Cerebellar cortex (tissue), 1 donor: ENCODE results near the gene JAKMIP1.
"Not testable (repeated sequence)": the region's sequence is repeated elsewhere in the genome, so short reads cannot be mapped to it uniquely, and the experiment has no call there.

ENCODE experiments used
- DNase-seq: peaks from one replicate; pipeline ENCODE4 v3.0.0-alpha.2; 2015; ENCODE audit warnings: low spot score

JAKMIP1 gene

DNA sequence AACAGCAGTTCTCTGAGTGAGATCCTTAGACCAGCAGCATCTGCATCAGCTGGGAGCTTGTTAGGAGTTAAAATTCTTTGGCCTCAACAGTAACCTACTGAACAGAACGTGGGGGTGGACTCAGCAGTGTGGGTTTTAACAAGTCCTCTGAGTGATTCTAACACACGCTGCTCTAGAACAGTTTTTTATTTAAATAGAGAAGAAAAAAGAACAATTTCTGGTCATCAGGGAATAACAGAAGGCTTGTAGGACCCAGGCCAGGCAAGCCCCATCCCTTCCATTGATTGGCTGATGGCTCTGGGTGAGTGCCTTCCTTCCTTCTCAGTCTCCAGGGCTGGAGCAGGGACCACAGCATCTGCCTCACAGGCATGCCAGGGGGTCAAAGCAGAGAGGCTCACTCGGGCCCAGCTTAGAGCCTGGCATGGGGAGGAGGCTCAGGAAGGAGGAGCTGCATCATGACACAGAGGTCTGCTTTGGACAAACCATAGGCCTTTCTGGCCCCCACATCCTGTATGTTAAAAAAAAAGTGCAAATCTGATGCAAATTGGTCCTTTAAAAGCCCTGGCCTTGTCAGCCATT, 56.7 kb downstream of the JAKMIP1 start:
- no peak for DNase-seq

DNA sequence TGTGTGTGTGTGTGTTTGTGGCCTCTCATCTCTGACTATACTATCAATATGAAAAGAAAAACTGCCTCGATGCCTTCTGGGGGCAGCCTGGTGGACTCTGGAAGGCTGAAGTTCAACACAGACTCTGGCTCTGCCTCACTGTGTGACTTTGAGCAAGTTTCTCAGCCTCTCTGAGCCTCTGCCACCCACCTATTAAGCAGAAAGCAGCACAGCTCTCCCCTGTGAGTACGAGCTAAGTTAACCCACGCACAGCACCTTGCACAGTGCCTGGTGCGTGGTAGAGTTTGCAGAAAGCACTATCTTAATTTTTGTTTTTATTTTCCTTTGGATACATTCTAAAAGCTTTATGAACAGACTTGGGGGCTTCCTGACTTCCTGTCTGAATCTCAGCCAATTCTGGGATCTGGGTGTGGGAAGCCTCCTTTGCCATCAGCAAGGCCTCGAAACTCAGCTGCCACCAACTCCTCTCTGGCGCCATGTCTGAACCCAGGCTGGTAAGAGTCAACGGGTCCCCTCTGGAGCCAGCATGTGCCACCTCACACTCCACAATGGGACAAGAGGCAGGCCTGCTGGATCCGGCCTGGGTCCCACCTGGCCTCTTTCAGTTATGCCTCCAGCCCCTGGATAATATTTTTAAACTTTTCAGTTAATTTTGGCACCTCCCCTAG, 57.3 kb downstream of the JAKMIP1 start:
- DNase-seq: no peak

DNA sequence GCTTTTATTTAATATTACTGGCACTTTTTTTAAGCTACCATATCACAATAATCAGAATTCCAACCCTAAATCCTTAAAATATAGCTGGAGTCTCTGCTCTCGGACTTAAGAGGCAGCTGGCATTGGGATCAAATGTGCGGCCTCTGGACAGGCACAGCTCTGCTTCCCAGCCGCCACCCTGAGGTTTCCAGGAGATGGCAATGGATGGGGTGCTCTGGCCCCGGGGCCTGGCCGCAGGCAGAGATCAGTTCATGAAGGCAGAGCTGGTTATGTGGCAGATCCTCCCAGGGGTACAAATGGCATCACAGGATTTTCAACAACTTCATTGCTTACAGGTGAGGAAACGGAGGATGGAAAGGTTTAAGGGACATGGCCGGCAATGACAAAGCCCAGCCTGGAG, 57.8 kb downstream of the JAKMIP1 start:
- no peak for DNase-seq

DNA sequence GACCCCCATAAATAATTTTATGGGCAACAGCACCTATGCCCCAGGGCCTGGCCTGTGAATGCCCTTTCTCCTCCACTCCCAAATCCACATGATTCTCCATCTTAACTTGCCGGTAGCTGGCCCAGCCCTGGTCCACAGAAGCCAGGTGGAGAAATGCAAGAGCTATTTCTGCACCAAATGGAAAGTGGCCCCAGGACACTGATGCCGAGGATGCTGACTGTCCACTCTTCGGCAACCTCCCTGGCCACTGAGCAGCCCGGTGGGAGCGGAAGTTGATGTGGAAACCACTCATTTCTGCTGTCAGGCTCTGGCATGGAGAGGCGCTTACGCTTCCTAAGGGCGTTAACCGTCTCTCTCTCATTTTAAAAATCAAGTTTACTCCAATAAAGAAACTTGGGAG, 58.8 kb downstream of the JAKMIP1 start:
- no peak for DNase-seq

DNA sequence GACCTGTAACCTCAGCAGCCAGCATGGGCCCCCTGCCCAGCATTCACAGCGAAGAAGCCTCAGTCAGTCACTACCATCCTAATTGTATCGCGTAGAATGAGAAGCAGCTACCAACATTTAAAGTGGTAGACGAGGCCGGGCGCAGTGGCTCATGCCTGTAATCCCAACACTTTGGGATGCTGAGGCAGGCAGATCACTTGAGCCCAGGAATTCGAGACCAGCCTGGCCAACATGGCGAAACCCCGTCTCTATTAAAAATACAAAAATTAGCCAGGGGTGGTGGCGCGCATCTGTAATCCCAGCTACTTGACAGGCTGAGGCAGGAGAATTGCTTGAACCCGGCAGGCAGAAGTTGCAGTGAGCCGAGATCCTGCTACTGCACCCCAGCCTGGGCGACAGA, 59.3 kb downstream of the JAKMIP1 start:
- not testable (repeated sequence) for DNase-seq

DNA sequence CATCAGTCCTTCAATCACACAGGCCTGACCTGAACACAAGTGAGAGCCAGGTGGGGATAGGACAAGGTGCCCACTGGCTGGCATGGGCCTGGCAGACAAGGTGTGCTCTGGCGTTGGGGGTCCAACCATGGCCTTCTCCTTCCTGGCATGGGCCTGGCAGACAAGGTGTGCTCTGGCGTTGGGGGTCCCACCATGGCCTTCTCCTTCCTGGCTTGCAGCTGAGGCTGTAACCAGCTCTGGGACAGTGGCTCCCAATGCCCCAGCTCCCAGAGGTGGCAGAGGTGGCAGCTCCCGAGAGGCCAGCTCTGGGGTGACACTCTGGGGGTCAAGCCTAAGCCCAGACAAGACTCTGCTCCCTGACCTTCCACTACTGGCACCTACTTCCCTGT, 62.6 kb downstream of the JAKMIP1 start:
- DNase-seq: no peak

DNA sequence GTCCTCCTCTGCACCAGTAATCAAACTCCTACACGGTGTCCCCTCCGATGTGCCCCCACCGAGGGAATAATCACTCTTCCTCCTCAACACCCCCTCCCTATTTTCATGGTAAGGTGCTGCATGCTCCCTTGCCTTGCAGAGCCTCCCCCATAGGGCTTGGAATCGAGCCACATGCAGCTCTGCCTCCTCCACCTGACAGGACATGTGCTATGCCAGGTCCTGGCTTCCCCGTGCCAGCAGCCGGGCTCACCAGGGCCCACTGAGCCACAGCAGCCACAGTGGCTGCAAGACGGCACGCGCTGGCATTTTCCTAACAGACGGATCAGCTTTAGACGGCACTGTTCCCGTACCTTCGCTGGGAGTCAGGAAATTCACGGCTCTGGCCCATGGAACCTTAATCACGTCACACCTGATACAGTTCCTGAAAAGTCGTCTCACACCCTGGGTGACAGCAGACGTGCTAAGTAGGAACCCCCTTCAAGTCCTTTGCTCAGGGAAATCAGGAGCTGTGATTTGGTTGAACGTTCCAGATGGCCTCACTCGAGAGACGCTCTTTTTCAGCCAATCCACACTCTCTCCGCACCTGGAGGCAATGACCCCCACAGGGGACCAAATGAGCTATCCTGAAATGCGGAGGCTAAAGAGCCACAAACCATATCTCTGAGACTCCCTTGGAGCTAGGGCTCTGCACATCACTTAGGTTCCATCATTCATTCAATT, 63.2 kb downstream of the JAKMIP1 start:
- DNase-seq: no peak

DNA sequence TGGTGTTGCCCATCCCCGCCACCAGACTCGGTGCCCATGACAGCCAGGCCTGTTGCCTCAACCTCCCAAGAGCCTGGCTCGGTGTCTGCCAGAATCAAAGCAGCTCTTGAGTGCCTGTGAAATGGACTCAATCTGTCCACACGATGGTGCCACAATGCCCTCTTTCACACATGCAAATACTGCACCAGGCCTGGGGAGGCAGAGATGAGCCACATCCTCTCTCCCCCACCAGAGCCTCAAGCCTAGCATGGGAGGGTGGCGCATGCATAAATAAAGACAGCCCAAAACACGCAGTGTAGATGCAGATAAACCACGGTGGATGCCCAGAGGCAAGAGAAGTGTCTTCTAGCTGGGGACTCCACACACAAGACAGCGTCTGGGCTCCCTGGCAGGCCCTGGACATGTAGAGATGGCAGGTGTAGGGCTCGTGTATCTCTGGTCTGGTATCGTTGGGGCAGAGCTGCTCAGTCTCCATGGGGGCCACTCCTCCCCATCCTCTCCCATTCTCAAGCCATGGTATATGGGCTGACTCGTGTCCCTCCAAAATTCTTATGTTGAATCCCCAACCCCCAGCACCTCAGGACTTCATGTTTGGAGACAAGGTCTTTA, 65.6 kb downstream of the JAKMIP1 start:
- no peak for DNase-seq

DNA sequence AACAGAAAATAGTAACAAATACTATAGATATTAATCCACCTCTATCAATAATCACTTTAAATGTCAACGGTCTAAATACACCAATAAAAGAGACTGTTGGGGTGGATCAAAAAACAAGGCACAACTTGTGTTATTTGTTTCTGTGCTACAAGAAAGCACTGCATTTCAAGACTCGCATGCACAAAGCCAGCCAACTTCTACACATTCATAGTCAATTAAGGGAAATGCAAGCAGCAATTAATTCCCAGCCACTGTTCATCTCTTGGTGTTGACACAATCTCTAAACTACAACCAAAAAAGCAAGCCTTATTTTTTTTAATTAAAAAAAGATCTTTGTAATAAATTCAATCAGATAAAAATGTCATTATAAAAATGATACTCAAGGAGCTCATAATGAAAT, 67.6 kb downstream of the JAKMIP1 start:
- no peak for DNase-seq

DNA sequence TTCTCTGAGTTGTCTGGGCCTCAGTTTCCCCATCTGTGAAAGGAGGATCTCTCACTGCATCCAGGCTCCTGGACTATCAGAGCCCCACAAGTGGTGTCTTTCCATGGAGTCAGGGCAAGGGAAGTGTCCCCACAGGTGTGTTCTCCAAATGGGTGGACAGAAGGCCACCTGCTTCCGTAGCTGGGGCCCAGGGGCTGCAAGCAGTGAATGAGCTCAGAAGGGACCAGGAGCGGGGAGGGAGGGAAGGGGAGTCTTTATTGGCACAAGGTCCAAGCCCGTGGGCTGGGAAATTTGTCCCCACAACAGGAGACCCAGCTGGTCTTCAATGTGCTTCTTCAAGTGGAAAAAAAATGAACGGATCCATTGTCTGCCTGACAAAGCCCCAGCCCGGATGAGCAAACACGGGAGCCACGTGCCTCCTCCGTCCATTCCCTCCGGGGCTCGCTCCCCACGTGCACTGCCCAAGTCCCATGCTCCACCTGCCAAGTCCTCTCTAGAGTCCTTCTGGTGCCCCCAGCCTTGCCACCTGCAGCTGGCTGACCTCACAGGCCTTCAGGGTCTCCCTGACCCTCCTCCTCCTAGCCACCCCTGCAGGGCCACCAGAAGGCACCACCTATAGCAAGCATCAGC, 72.0 kb downstream of the JAKMIP1 start:
- DNase-seq: no peak

DNA sequence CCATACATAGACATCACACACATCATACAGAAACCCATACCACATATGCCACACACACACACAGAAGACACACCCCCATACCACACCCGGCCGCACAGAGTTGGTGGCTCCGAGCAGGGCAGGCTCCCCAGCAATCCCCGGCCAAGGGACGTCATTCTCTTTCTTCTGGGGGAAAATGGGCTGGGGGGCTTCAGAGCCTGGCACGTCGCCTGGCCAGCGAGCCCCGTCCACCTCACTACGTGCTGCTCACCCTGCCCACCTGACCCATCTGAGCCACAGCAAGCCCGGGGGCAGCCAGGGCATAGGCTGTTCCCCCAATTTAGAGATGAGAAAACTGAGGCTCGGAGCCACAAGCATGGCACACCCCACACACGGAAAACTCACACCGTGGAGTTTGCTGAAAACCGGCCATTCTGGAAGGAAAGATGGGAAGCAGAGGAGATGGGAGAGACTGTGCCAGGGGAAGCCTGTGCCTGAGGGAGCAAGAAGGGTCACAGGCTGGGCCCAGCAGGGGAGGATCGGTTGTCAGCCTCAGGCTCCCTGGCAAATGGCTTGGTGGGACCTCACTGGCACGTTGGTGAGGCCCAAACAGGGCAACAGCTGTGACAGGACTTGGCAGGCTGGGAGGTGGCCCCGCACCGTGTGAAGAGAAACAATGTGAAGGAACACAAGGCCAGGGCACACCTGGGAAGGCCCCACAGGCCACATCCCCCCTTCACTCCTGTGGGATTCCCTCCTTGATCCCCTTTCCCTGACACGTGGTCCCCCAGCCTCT, 73.2 kb downstream of the JAKMIP1 start:
- DNase-seq: no peak

DNA sequence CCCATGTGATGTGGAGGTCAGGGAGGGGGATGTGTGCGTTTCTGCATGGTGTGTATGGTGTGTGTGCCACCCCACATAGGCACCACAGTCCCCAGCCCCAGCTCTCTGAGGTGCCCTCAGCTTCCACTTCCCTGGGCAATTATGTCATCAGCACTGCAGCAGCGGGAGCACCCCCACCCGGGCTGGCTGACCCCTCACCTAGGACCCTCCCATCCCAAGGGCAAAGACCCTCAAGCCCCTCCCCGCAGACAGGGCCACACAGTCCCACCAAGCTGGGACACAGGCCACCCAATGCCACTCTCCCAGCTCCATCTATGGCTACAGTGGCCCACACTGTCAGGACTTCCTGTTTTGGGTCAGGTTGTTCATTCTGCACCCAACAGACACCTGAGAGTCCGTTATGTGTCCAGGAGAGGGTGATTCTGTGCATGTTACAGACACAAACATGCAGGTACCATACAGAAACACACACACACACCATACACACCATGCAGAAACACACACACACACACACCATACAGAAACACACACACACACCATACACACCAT, 75.2 kb downstream of the JAKMIP1 start:
- no peak for DNase-seq

DNA sequence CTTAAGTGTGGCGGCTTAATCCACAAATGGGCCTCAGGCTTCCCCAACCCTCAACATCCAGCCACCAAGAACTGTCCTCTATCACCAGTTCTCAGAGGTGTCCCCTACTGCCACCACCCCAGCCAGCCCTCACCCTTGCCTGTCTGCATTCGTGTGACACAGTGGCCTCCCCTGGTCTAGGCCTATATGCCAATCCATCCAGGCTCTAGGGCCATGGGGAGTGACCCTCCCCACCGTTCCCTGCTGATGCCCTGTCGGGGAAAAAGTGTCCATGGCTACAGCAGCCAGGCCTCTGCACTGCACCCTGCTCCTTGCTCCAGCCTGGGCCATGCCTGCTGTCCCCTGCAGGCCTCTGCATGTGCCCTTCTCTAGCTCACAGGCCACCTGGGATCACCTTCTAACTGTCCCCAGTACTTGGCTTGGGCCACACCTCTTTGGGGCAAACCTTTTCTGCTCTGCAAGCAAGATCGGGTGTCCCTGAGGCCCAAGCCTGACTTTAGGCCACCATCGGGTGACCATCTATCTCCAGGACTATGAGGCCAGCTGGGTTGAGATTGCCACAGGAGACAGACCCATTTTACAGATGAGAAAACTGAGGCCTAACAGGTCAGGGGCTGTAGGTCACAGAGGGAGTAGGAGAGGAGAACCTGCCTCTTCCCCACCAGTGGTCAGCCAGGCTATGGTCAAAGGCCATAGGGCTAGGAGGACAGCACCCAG, 75.8 kb downstream of the JAKMIP1 start:
- DNase-seq: no peak

DNA sequence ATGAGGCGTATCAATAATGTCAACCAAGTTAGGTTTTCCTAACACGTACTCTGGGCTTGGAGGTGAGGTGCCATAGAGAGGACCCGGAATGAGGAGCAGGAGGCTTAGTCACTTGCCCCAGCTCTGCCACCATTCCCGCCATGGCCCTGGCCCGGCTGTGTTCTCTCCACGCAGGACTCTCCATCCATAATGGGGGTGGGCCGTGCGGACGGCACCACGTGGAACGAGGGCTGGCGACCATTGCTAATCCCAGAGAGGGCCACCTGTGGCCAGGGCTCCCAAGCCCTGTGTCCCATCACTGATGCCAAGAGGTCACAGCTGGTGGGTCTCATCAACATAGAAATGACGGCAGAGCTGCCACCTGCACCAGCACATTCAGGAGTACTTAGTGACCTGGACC, 76.4 kb downstream of the JAKMIP1 start:
- DNase-seq: no peak

DNA sequence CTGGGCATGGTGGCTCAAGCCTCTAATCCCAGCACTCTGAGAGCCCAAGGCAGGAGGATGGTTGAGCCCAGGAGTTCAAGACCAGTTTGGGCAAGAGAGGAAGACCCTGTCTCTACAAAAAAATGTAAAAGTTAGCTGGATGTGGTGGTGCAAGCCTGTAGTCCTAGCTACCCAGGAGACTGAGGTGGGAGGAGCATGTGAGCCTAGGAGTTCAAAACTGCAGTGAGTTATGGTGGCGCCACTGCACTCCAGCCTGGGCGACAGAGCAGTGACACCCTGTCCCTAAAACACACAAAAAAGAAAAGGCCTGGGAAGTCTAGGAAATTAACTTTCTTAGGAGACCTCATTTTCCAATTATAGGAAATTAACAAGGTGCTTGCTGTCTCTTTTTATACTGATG, 76.8 kb downstream of the JAKMIP1 start:
- DNase-seq: no peak

DNA sequence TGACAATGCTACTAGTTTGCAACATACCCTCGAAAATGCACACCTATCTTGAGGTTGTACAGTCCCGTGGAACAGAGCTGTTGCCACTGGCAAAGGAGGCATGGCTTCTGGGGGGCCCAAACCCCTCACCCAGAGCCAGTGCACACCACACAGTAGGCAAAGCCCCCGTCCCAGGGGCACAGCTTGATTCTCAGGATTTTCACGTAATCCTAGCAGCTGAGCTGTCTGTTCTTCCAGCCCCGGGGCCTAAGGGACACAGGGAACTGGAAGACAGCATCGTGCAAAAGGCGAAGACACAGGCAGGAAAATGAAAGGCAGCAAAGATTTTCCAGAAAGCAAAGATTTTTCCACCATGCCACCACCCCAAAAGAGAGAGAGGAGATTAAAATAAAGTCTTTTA, 77.2 kb downstream of the JAKMIP1 start:
- no peak for DNase-seq

DNA sequence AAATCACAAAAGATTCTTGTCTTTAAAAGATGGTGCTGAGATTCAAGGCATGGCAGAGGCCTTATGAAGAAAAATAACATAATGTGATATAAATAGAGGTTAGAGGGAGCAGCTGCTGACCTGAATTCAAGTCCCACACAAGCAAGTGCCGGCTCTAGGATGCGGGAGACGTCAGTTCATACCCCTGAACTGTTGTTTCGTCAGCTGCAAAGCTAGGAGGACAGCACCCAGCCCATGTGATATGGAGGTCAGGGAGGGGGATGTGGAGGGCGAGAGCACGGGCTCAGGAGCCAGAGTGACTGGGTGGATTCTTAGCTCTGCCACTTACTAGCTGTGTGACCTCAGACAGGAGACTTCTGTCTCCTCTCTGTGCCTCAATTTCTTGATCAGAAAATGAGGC, 77.9 kb downstream of the JAKMIP1 start:
- DNase-seq: no peak

DNA sequence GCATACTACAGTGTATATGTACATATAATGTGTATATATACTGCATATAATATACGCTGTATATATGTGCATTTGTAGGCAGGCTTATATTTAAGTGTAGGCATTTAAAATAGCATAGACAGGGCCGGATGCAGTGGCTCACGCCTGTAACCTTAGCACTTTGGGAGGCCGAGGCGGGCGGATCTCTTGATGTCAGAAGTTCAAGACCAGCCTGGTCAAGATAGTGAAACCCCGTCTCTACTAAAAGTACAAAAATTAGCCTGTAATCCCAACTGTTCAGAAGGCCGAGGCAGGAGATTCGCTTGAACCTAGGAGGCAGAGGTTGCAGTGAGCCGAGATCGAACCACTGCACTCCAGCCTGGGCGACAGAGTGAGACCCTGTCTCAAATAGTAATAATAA, 78.4 kb downstream of the JAKMIP1 start:
- no peak for DNase-seq

DNA sequence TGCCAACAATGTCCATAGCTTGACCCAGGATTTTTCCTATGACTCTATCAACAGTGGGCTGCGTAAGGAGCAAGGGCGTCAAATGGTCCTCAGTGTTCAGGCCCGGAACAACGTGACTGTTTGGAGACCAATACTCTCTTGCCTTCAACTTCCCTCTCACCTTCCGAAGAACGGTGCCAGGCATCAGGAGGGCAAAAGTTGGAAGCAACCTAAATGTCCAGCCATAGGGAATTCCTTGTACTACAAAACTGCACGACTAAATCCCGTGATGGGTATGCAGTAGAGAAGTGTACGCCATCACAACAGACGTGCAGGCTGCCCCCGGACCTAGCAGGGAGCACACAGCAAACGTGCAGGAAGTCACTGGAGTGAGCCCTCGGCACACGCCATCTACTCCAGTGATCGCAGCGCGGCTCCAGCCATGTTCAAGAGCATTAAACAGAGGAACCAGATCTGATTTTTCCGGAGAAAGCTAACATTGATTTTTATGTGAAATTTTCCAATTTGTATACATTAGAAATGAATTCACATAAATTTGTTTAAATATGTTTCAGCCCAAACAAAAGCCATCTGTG, 79.0 kb downstream of the JAKMIP1 start:
- no peak for DNase-seq

DNA sequence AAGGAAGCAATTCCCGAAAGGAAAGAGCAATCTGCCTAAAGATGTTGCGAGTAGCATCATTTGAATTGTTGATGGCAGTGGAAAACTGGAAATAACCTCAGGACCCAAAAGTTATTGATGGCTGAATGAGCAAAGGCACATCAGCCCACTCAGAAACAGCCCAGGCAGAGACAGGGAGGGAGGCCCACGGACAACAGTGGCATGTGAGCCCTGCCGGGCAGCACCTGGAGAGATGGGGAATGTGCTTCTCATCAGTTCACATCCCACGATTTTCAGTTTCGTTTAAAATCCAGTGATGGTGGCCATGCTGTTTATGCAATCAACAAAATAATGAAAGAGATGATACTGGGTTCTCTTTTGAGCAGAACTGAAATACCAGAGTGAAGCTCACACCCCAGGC, 80.0 kb downstream of the JAKMIP1 start:
- no peak for DNase-seq
